GM23338 (cell line): ENCODE measurements around the gene PTPRN2. TPM values are rescaled to one million over a fixed set of nuclear protein-coding genes. Genes with fewer than 3 reads are reported as not detected.

Experiments
- ATAC-seq: fragments of 200-7000 bp; cut with Tn5 transposase; 3 replicates; pipeline ENCODE4 v1.9.1; 2020
- DNase-seq: peaks from one replicate; pipeline ENCODE4 v3.0.0-alpha.2; 2015; ENCODE audit warnings: low spot score
- H2AFZ ChIP-seq: fragments of 200-600 bp; sonication (generic); 2 replicates; pipeline ENCODE4 v1.8.0; 2016; ENCODE audit warnings: antibody characterized with exemption, mild to moderate bottlenecking, moderate library complexity
- H3F3A ChIP-seq: fragments of 200-600 bp; sonication (generic); replicated peaks from 2 replicates; pipeline ENCODE4 v1.8.0; 2017; ENCODE audit warnings: antibody characterized with exemption, mixed run types, low read depth
- H3K27ac ChIP-seq: fragments of 200-600 bp; sonication (generic); 2 replicates; pipeline ENCODE4 v1.6.1; 2016; ENCODE audit warnings: low read depth
- H3K27me3 ChIP-seq: fragments of 200-600 bp; sonication (generic); 2 replicates; pipeline ENCODE4 v1.8.0; 2016; ENCODE audit warnings: mild to moderate bottlenecking, mixed run types, moderate library complexity; ENCODE audit not compliant: insufficient read depth
- H3K36me3 ChIP-seq: fragments of 200-600 bp; sonication (generic); 2 replicates; pipeline ENCODE4 v1.8.0; 2016; ENCODE audit warnings: mild to moderate bottlenecking; ENCODE audit not compliant: insufficient read depth
- H3K4me1 ChIP-seq: fragments of 200-600 bp; sonication (generic); 2 replicates; pipeline ENCODE4 v1.8.0; 2016; ENCODE audit warnings: mild to moderate bottlenecking, moderate library complexity; ENCODE audit not compliant: insufficient read depth
- H3K4me2 ChIP-seq: fragments of 200-600 bp; sonication (generic); 2 replicates; pipeline ENCODE4 v1.7.1; 2017; ENCODE audit warnings: mixed run types
- H3K4me3 ChIP-seq: fragments of 200-600 bp; sonication (generic); 2 replicates; pipeline ENCODE4 v1.6.1; 2016; ENCODE audit warnings: mixed run types
- H3K79me2 ChIP-seq: fragments of 200-600 bp; sonication (generic); replicated peaks from 2 replicates; pipeline ENCODE4 v1.8.0; 2017; ENCODE audit warnings: mild to moderate bottlenecking; ENCODE audit not compliant: insufficient read depth
- H3K9me2 ChIP-seq: fragments of 200-600 bp; sonication (generic); 2 replicates; pipeline ENCODE4 v1.8.0; 2017; ENCODE audit not compliant: insufficient read depth
- H4K20me1 ChIP-seq: fragments of 200-600 bp; sonication (generic); replicated peaks from 2 replicates; pipeline ENCODE4 v1.8.0; 2017; ENCODE audit warnings: mild to moderate bottlenecking; ENCODE audit not compliant: insufficient read depth
- H3K27ac Mint-ChIP-seq: 2 replicates; pipeline ENCODE4 v1.8.0; 2020; ENCODE audit warnings: inconsistent platforms, mild to moderate bottlenecking, moderate library complexity, mixed read lengths
- H3K27me3 Mint-ChIP-seq: 3 replicates; pipeline ENCODE4 v1.8.0; 2022; ENCODE audit warnings: low read depth, mild to moderate bottlenecking, moderate library complexity, mixed read lengths, inconsistent platforms; ENCODE audit not compliant: insufficient read depth, poor library complexity
- H3K36me3 Mint-ChIP-seq: 3 replicates; pipeline ENCODE4 v1.8.0; 2021; ENCODE audit warnings: low read depth, mild to moderate bottlenecking, inconsistent platforms, moderate library complexity, mixed read lengths
- H3K4me1 Mint-ChIP-seq: 3 replicates; pipeline ENCODE4 v1.8.0; 2020; ENCODE audit warnings: mild to moderate bottlenecking, inconsistent platforms, mixed read lengths
- H3K4me3 Mint-ChIP-seq: 3 replicates; pipeline ENCODE4 v1.8.0; 2021; ENCODE audit warnings: moderate library complexity, mild to moderate bottlenecking, inconsistent platforms, mixed read lengths
- H3K9me3 Mint-ChIP-seq: 3 replicates; pipeline ENCODE4 v1.8.0; 2020; ENCODE audit warnings: moderate library complexity, mild to moderate bottlenecking, inconsistent platforms, mixed read lengths
- CREB1 ChIP-seq: fragments of 250-450 bp; sonication (Bioruptor Pico); IDR thresholded peaks from 2 replicates; pipeline ENCODE4 v1.5.0; 2020; ENCODE audit warnings: low read depth, mild to moderate bottlenecking, moderate library complexity
- CTCF ChIP-seq, 2 experiments: fragments of 200-600 bp in 1 of 2; sonication (generic) in 1 of 2; conservative IDR thresholded peaks; 2 replicates each; pipeline versions ENCODE4 v1.5.1 to v1.6.1; 2016 to 2017; ENCODE audit warnings: antibody characterized with exemption in 2 of 2, low read depth in 2 of 2, mild to moderate bottlenecking in 2 of 2, moderate library complexity in 1 of 2
- EZH2phosphoT487 ChIP-seq: fragments of 200-600 bp; sonication (generic); IDR thresholded peaks from one replicate; pipeline ENCODE4 v1.8.1; 2018; ENCODE audit warnings: antibody characterized with exemption; ENCODE audit not compliant: unreplicated experiment
- NANOG ChIP-seq: IDR thresholded peaks from 2 replicates; pipeline ENCODE4 v1.6.1; 2016; ENCODE audit warnings: antibody characterized with exemption, borderline replicate concordance
- POLR2AphosphoS5 ChIP-seq: IDR thresholded peaks from 2 replicates; pipeline ENCODE4 v1.6.1; 2016; ENCODE audit warnings: antibody characterized with exemption, low read depth
- REST ChIP-seq: IDR thresholded peaks from one replicate; pipeline ENCODE4 v1.6.1; 2018; ENCODE audit warnings: antibody characterized with exemption; ENCODE audit not compliant: unreplicated experiment
- STAT1 ChIP-seq: IDR thresholded peaks from one replicate; pipeline ENCODE4 v1.6.1; 2016; ENCODE audit warnings: antibody characterized with exemption; ENCODE audit not compliant: unreplicated experiment
- ZNF114 ChIP-seq: fragments of 250-450 bp; sonication (Bioruptor Pico); IDR thresholded peaks from 2 replicates; pipeline ENCODE4 v1.5.0; 2020; ENCODE audit warnings: mild to moderate bottlenecking, moderate library complexity
- ZNF331 ChIP-seq: fragments of 250-450 bp; sonication (Bioruptor Pico); IDR thresholded peaks from 2 replicates; pipeline ENCODE4 v1.5.0; 2020; ENCODE audit warnings: low read depth, mild to moderate bottlenecking, moderate library complexity
- polyA plus RNA-seq: library from polyadenylated mRNA; unstranded; fragments of >200 nt; fragmentation: Nextera tagmentation; extraction: Ambion mirVana; gene quantifications from 2 replicates; pipeline ENCODE4 v1.2.1, GENCODE V29; 2016
- total RNA-seq: library from RNA; depleted of rRNA; stranded (reverse); fragments of >200 nt; shearing (Covaris generic); gene quantifications from 2 replicates; pipeline ENCODE4 v1.2.3, GENCODE V29; 2014
- TF ChIP-seq, protein P1 (sequence below): fragments of 250-450 bp; sonication (Bioruptor Pico); IDR thresholded peaks from 2 replicates; pipeline ENCODE4 v1.5.0; 2020; ENCODE audit warnings: mild to moderate bottlenecking, moderate library complexity

Gene PTPRN2
- total and polyA plus RNA-seq, 2 experiments from 2014 or later: 0.87 to 4.0 TPM

- H4K20me1 ChIP-seq: no peaks in the 10 kb centered on the region
- H3K9me3 Mint-ChIP-seq: peaks cover 42% of the 10 kb centered on the region
- H3K4me1 ChIP-seq: no peaks in the 10 kb centered on the region
- ATAC-seq (no peak), DNase-seq (no peak)
- H3K79me2 ChIP-seq: no peaks in the 10 kb centered on the region
- H3K36me3 Mint-ChIP-seq: peaks cover 33% of the 10 kb centered on the region
- H3K27ac Mint-ChIP-seq: no peak overlapping the region
- no peak overlapping the region for H3K4me2 ChIP-seq
- H3K4me3 Mint-ChIP-seq: no peak overlapping the region
- no peak overlapping the region for H3K4me3 ChIP-seq
- H3K27me3 Mint-ChIP-seq: peaks cover 5% of the 10 kb centered on the region
- H3K27me3 ChIP-seq: no peaks in the 10 kb centered on the region
- TF ChIP-seq STAT1: no peak
- TF ChIP-seq ZNF114: no peak
- TF ChIP-seq CTCF (conservative IDR thresholded peaks at IDR 0.05; ENCODE audit: low read depth in 2 of 2): no peak
- no peak for TF ChIP-seq POLR2AphosphoS5
- no peak for TF ChIP-seq REST
- no peak for TF ChIP-seq NANOG
- TF ChIP-seq ZNF331 (CRISPR knock-in tag): no peak
- no peak for TF ChIP-seq EZH2phosphoT487
- TF ChIP-seq, protein P1, sequence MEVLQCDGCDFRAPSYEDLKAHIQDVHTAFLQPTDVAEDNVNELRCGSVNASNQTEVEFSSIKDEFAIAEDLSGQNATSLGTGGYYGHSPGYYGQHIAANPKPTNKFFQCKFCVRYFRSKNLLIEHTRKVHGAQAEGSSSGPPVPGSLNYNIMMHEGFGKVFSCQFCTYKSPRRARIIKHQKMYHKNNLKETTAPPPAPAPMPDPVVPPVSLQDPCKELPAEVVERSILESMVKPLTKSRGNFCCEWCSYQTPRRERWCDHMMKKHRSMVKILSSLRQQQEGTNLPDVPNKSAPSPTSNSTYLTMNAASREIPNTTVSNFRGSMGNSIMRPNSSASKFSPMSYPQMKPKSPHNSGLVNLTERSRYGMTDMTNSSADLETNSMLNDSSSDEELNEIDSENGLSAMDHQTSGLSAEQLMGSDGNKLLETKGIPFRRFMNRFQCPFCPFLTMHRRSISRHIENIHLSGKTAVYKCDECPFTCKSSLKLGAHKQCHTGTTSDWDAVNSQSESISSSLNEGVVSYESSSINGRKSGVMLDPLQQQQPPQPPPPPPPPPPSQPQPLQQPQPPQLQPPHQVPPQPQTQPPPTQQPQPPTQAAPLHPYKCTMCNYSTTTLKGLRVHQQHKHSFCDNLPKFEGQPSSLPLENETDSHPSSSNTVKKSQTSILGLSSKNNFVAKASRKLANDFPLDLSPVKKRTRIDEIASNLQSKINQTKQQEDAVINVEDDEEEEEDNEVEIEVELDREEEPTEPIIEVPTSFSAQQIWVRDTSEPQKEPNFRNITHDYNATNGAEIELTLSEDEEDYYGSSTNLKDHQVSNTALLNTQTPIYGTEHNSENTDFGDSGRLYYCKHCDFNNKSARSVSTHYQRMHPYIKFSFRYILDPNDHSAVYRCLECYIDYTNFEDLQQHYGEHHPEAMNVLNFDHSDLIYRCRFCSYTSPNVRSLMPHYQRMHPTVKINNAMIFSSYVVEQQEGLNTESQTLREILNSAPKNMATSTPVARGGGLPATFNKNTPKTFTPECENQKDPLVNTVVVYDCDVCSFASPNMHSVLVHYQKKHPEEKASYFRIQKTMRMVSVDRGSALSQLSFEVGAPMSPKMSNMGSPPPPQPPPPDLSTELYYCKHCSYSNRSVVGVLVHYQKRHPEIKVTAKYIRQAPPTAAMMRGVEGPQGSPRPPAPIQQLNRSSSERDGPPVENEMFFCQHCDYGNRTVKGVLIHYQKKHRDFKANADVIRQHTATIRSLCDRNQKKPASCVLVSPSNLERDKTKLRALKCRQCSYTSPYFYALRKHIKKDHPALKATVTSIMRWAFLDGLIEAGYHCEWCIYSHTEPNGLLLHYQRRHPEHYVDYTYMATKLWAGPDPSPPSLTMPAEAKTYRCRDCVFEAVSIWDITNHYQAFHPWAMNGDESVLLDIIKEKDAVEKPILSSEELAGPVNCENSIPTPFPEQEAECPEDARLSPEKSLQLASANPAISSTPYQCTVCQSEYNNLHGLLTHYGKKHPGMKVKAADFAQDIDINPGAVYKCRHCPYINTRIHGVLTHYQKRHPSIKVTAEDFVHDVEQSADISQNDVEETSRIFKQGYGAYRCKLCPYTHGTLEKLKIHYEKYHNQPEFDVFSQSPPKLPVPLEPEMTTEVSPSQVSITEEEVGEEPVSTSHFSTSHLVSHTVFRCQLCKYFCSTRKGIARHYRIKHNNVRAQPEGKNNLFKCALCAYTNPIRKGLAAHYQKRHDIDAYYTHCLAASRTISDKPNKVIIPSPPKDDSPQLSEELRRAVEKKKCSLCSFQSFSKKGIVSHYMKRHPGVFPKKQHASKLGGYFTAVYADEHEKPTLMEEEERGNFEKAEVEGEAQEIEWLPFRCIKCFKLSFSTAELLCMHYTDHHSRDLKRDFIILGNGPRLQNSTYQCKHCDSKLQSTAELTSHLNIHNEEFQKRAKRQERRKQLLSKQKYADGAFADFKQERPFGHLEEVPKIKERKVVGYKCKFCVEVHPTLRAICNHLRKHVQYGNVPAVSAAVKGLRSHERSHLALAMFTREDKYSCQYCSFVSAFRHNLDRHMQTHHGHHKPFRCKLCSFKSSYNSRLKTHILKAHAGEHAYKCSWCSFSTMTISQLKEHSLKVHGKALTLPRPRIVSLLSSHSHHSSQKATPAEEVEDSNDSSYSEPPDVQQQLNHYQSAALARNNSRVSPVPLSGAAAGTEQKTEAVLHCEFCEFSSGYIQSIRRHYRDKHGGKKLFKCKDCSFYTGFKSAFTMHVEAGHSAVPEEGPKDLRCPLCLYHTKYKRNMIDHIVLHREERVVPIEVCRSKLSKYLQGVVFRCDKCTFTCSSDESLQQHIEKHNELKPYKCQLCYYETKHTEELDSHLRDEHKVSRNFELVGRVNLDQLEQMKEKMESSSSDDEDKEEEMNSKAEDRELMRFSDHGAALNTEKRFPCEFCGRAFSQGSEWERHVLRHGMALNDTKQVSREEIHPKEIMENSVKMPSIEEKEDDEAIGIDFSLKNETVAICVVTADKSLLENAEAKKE (CRISPR knock-in tag): no peak
- TF ChIP-seq CREB1 (CRISPR knock-in tag): no peak
- no peaks in the 10 kb centered on the region; the same call in 1 of the 2 replicates for H3K36me3 ChIP-seq
- no peaks in the 10 kb centered on the region for H3K4me1 Mint-ChIP-seq
- no peak overlapping the region for H3K27ac ChIP-seq
- H3F3A ChIP-seq: no peaks in the 10 kb centered on the region
- no peak overlapping the region for H2AFZ ChIP-seq
- H3K9me2 ChIP-seq: no peaks in the 10 kb centered on the region
Measured at GRCh38 chr7:158240801-158241200, 346.8 kb downstream of the PTPRN2 start.
